SK-N-SH (cell line): ENCODE measurements around the gene SBF2. TPM values are rescaled to one million over a fixed set of nuclear protein-coding genes. Genes with fewer than 3 reads are reported as not detected.

ENCODE experiments used
- CTCF ChIA-PET: fragments of 300-600, 350-600 bp; formaldehyde crosslinking; extraction: SDS; loops from one replicate; lab custom pipeline; 2021; lab: Yijun Ruan, JAX
- POLR2A ChIA-PET: fragments of 350-600 bp; sonication (Branson Sonifier 250); formaldehyde crosslinking; extraction: SDS; loops from one replicate; lab custom pipeline; 2020; ENCODE audit warnings: antibody characterized with exemption, inconsistent platforms; lab: Yijun Ruan, JAX
- DNase-seq: peaks from one replicate; pipeline ENCODE4 v3.0.0; 2012
- H2AFZ ChIP-seq: fragments of 200-600 bp; sonication (generic); 2 replicates; pipeline ENCODE4 v1.8.1; 2016; ENCODE audit warnings: antibody characterized with exemption, mild to moderate bottlenecking, low read depth
- H3F3A ChIP-seq: fragments of 200-600 bp; sonication (generic); replicated peaks from 2 replicates; pipeline ENCODE3; 2016; ENCODE audit warnings: antibody characterized with exemption, mild to moderate bottlenecking; ENCODE audit not compliant: insufficient read depth
- H3K27ac ChIP-seq, 2 experiments: fragments of 200-500 bp in 1 of 2; fragments of 200-600 bp in 1 of 2; sonication (Bioruptor generic) in 1 of 2; sonication (generic), shearing (Covaris generic) in 1 of 2; 2 replicates each; pipeline versions ENCODE4 v1.5.1 to v1.6.1; 2014 to 2016; ENCODE audit warnings: low read depth in 2 of 2, inconsistent platforms in 1 of 2, low read length in 1 of 2, mild to moderate bottlenecking in 1 of 2, mixed read lengths in 1 of 2
- H3K27me3 ChIP-seq: fragments of 200-600 bp; sonication (generic), shearing (Covaris generic); 2 replicates; pipeline ENCODE4 v1.6.1; 2016; ENCODE audit warnings: mixed run types; ENCODE audit not compliant: insufficient read depth
- H3K36me3 ChIP-seq, 2 experiments: fragments of 200-500 bp in 1 of 2; fragments of 200-600 bp in 1 of 2; sonication (Bioruptor generic) in 1 of 2; sonication (generic) in 1 of 2; replicated peaks in 1 of 2; 2 replicates each; pipeline versions ENCODE3 to v1.5.1; 2014 to 2016; ENCODE audit warnings: low read length in 1 of 2, mild to moderate bottlenecking in 1 of 2; ENCODE audit not compliant: insufficient read depth in 2 of 2, control insufficient read depth in 1 of 2
- H3K4me1 ChIP-seq, 2 experiments: fragments of 200-500 bp in 1 of 2; fragments of 200-600 bp in 1 of 2; sonication (Bioruptor generic) in 1 of 2; sonication (generic), shearing (Covaris generic) in 1 of 2; 2 replicates each; pipeline versions ENCODE4 v1.5.1 to v1.6.1; 2014 to 2016; ENCODE audit warnings: low read depth in 1 of 2, low read length in 1 of 2, mixed run types in 1 of 2; ENCODE audit not compliant: insufficient read depth in 2 of 2, control insufficient read depth in 1 of 2
- H3K4me2 ChIP-seq: fragments of 200-600 bp; sonication (generic), shearing (Covaris generic); 2 replicates; pipeline ENCODE4 v1.6.1; 2017; ENCODE audit warnings: mixed run types
- H3K4me3 ChIP-seq, 2 experiments: fragments of 200-500 bp in 1 of 2; fragments of 200-600 bp in 1 of 2; sonication (Bioruptor generic) in 1 of 2; sonication (generic), shearing (Covaris generic) in 1 of 2; 2 replicates each; pipeline versions ENCODE4 v1.5.1 to v1.8.1; 2014 to 2016; ENCODE audit warnings: low read depth in 2 of 2, inconsistent platforms in 1 of 2, low read length in 1 of 2, mild to moderate bottlenecking in 1 of 2, mixed read lengths in 1 of 2, moderate library complexity in 1 of 2
- H3K79me2 ChIP-seq: fragments of 200-600 bp; sonication (generic); 2 replicates; pipeline ENCODE4 v1.8.1; 2017; ENCODE audit warnings: mild to moderate bottlenecking; ENCODE audit not compliant: insufficient read depth
- H3K9ac ChIP-seq: fragments of 200-600 bp; sonication (generic); 2 replicates; pipeline ENCODE4 v1.6.1; 2017; ENCODE audit warnings: mixed run types
- H3K9me2 ChIP-seq: fragments of 200-600 bp; sonication (generic); 2 replicates; pipeline ENCODE4 v1.6.1; 2017; ENCODE audit warnings: mixed run types
- H3K9me3 ChIP-seq: fragments of 200-600 bp; sonication (generic); 2 replicates; pipeline ENCODE4 v1.6.1; 2017; ENCODE audit warnings: mixed run types, mild to moderate bottlenecking, moderate library complexity
- H4K20me1 ChIP-seq: fragments of 200-600 bp; sonication (generic); 2 replicates; pipeline ENCODE4 v1.6.1; 2017; ENCODE audit warnings: mild to moderate bottlenecking, mixed run types; ENCODE audit not compliant: insufficient read depth
- EZH2phosphoT487 ChIP-seq: fragments of 200-600 bp; sonication (generic); IDR thresholded peaks from 2 replicates; pipeline ENCODE4 v1.6.1; 2017; ENCODE audit warnings: low read depth, mixed run types, mild to moderate bottlenecking, antibody characterized with exemption, moderate library complexity, borderline replicate concordance
- FOXJ3 ChIP-seq: sonication (generic); formaldehyde crosslinking; IDR thresholded peaks from 2 replicates; pipeline ENCODE4 v1.5.1; 2020; ENCODE audit warnings: mild to moderate bottlenecking, missing genetic modification reagents
- FOXM1 ChIP-seq: IDR thresholded peaks from 2 replicates; pipeline ENCODE4 v1.4.0; 2012; ENCODE audit warnings: low read depth, mild to moderate bottlenecking
- GABPA ChIP-seq: IDR thresholded peaks from 2 replicates; pipeline ENCODE4 v1.4.0; 2012; ENCODE audit warnings: low read depth, mild to moderate bottlenecking
- GATA2 ChIP-seq: sonication (generic); formaldehyde crosslinking; IDR thresholded peaks from 2 replicates; pipeline ENCODE4 v1.5.0; 2020; ENCODE audit warnings: mild to moderate bottlenecking, missing genetic modification reagents
- IRF3 ChIP-seq: fragments of 150-350 bp; IDR thresholded peaks from 2 replicates; pipeline ENCODE4 v1.6.1; 2016; ENCODE audit warnings: mild to moderate bottlenecking, low read depth, low read length
- REST ChIP-seq: IDR thresholded peaks from 2 replicates; pipeline ENCODE4 v1.6.1; 2012; ENCODE audit warnings: mild to moderate bottlenecking, low read depth, low read length, moderate library complexity
- RFX5 ChIP-seq: IDR thresholded peaks from 2 replicates; pipeline ENCODE4 v1.6.1; 2012; ENCODE audit warnings: mild to moderate bottlenecking, improper control_type of control experiment, low read length
- SIN3A ChIP-seq: IDR thresholded peaks from 2 replicates; pipeline ENCODE4 v1.6.1; 2012; ENCODE audit warnings: low read depth, mild to moderate bottlenecking, low read length, moderate library complexity, borderline replicate concordance
- TEAD4 ChIP-seq: IDR thresholded peaks from 2 replicates; pipeline ENCODE4 v1.4.0; 2012; ENCODE audit warnings: mild to moderate bottlenecking, borderline replicate concordance; ENCODE audit not compliant: insufficient read depth
- USF1 ChIP-seq: IDR thresholded peaks from 2 replicates; pipeline ENCODE4 v1.4.0; 2012; ENCODE audit warnings: low read depth, borderline replicate concordance
- YY1 ChIP-seq: IDR thresholded peaks from 2 replicates; pipeline ENCODE4 v1.4.0; 2012; ENCODE audit warnings: low read depth, mild to moderate bottlenecking
- ZBTB33 ChIP-seq: IDR thresholded peaks from 2 replicates; pipeline ENCODE4 v1.4.0; 2012; ENCODE audit warnings: low read depth, borderline replicate concordance
- WGBS: methylation state at CpG from one replicate; pipeline ENCODE4 v1.1.6; 2017; ENCODE audit warnings: low lambda C conversion rate; 5-methylcytosine and 5-hydroxymethylcytosine counted together
- polyA plus RNA-seq, 3 experiments: library from polyadenylated mRNA; depleted of rRNA; stranded (reverse); fragments of >200 nt; gene quantifications; 2 replicates each; pipeline ENCODE4 v1.2.3, GENCODE V29; 2012

The SBF2 gene
- polyA plus RNA-seq, 1 of the 3 experiments (the other 2 are of a cell fraction) = 23.0 TPM

- TF ChIP-seq USF1 = no peak
- TF ChIP-seq GATA2 (CRISPR knock-in tag) = no peak
These were observed 251.3 kb downstream of the SBF2 start (continued) for GRCh38 chr11:10042699-10043098.

- H3K9me2 ChIP-seq = no peaks in the 10 kb centered on the region
- H3K27me3 ChIP-seq = no peaks in the 10 kb centered on the region
- POLR2A ChIA-PET = no interaction called here
- peaks cover 17% of the 10 kb centered on the region for H3K79me2 ChIP-seq
- H3K4me1 ChIP-seq = no peaks in the 10 kb centered on the region; a peak in 1 of 4 replicates
- no peak overlapping the region for H3K9ac ChIP-seq
- peaks cover 10 to 52% of the 10 kb centered on the region in 2 experiments for H3K36me3 ChIP-seq
- H2AFZ ChIP-seq = no peak overlapping the region
- H3K27ac ChIP-seq = no peak overlapping the region
- CTCF ChIA-PET = no interaction called here
- no peak for TF ChIP-seq RFX5
- 89% methylated on average over 1 of the region's 2 CpGs for WGBS
- DNase-seq = no peak
- H3K4me2 ChIP-seq = no peak overlapping the region
- no peaks in the 10 kb centered on the region for H4K20me1 ChIP-seq
- peaks cover 9% of the 10 kb centered on the region for H3F3A ChIP-seq
- no peak overlapping the region for H3K4me3 ChIP-seq
- peaks cover 8% of the 10 kb centered on the region for H3K9me3 ChIP-seq
These were observed 252.1 kb downstream of the SBF2 start for GRCh38 chr11:10041748-10042446.

GRCh38 chr11:10041332-10041731 lies 252.7 kb downstream of the SBF2 start:
- Histone ChIP-seq H4K20me1 (no peaks in the 10 kb centered on the region), H3K27ac (no peak overlapping the region), H3K79me2 (peaks cover 17% of the 10 kb centered on the region), H3K27me3 (no peaks in the 10 kb centered on the region), H3K4me3 (no peak overlapping the region), H3K9ac (no peak overlapping the region), H3K4me1 (no peaks in the 10 kb centered on the region; a peak in 1 of 4 replicates), H3K9me3 (peaks cover 8% of the 10 kb centered on the region), H3K4me2 (no peak overlapping the region), H3F3A (peaks cover 14% of the 10 kb centered on the region), H2AFZ (no peak overlapping the region), H3K36me3 (peaks cover 10 to 49% of the 10 kb centered on the region in 2 experiments), H3K9me2 (no peaks in the 10 kb centered on the region)
- DNase-seq = no peak
- no peak for TF ChIP-seq EZH2phosphoT487
- no peak for TF ChIP-seq TEAD4
- TF ChIP-seq GABPA = no peak
- no peak for TF ChIP-seq REST
- TF ChIP-seq YY1 = no peak
- no peak for TF ChIP-seq FOXJ3 (CRISPR knock-in tag)
- TF ChIP-seq IRF3 = no peak
- no peak for TF ChIP-seq SIN3A
- no peak for TF ChIP-seq FOXM1
- TF ChIP-seq ZBTB33 = no peak
- ChIA-PET CTCF (no interaction called here), POLR2A (no interaction called here)
- 54% methylated on average over 2 of the region's 2 CpGs for WGBS
